ENCODE results near the gene TMEM272. TPM values are rescaled to one million over a fixed set of nuclear protein-coding genes. Genes with fewer than 3 reads are reported as not detected.

The TMEM272 gene
- total and polyA plus RNA-seq, 2 donors (not counting 3 experiments of a cell fraction or from before 2014, with no cell fraction given): not detected

- ChIA-PET CTCF (interaction anchor here (0.9 to 2.0 kb wide), 5 partner anchors 12 to 686 kb away, joined by 3 to 5 read pairs (median 3); partner anchors contain the start of gene NEK5), POLR2A (interaction anchor here (0.9 kb wide), 1 partner anchor 358 kb away, joined by 4 read pairs; the partner anchor contains the start of gene INTS6)
- H3K4me2 ChIP-seq (ENCODE audit: insufficient read depth, low read length): no peak overlapping the region
- dilution Hi-C loops (cut with MboI; ENCODE audit: extremely low pct_ligation_motif_present, low sequenced_read_pairs): no loop called here
- H3K27me3 ChIP-seq (ENCODE audit: control insufficient read depth in 2 of 2, insufficient read depth in 2 of 2, low read length in 2 of 2): peaks cover 0 to 5% of the 10 kb centered on the region in 2 experiments
- intact Hi-C loops (cut with micrococcal nuclease): no loop called here
- no peaks in the 10 kb centered on the region for H3K9me1 ChIP-seq (replicated peaks; ENCODE audit: control insufficient read depth, extremely low read depth, insufficient read depth, low read length)
- H4K20me1 ChIP-seq (replicated peaks; ENCODE audit: control insufficient read depth, extremely low read depth, insufficient read depth, low read length): no peaks in the 10 kb centered on the region
- H3K4me1 ChIP-seq (ENCODE audit: control insufficient read depth, extremely low read depth, insufficient read depth, low read length): peaks cover 13% of the 10 kb centered on the region
- H3K79me2 ChIP-seq (ENCODE audit: control insufficient read depth, insufficient read depth, low read length): no peaks in the 10 kb centered on the region
- no peaks in the 10 kb centered on the region for H3K36me3 ChIP-seq (ENCODE audit: control insufficient read depth in 2 of 2, extremely low read depth in 1 of 2, insufficient read depth in 2 of 2, low read length in 2 of 2)
- TF ChIP-seq POLR2A (IDR thresholded peaks at IDR 0.05; ENCODE audit: low read depth, low read length) (no peak), JUN (IDR thresholded peaks at IDR 0.05; ENCODE audit: borderline replicate concordance, insufficient read depth, insufficient read length, low read depth) (no peak), POLR2AphosphoS5 (IDR thresholded peaks at IDR 0.05; ENCODE audit: insufficient read depth, low read depth, low read length) (no peak), MAX (IDR thresholded peaks at IDR 0.05; ENCODE audit: insufficient read depth, insufficient read length) (no peak), EZH2 (IDR thresholded peaks at IDR 0.05; ENCODE audit: borderline replicate concordance, low read depth, low read length, severe bottlenecking) (no peak), CTCF (IDR thresholded peaks at IDR 0.05; ENCODE audit: extremely low read depth in 1 of 2, insufficient read depth in 1 of 2, low read depth in 1 of 2, low read length in 2 of 2) (no peak), GATA2 (IDR thresholded peaks at IDR 0.05; ENCODE audit: insufficient read depth, insufficient read length, low read depth, low read length) (no peak), FOS (IDR thresholded peaks at IDR 0.05; ENCODE audit: borderline replicate concordance, insufficient read depth, low read length) (no peak), MYC (IDR thresholded peaks at IDR 0.05; ENCODE audit: low read depth, low read length) (no peak)
- no peak overlapping the region for H3K4me3 ChIP-seq (replicated peaks in 1 of 3; ENCODE audit: insufficient read depth in 1 of 3, low read depth in 1 of 3, low read length in 3 of 3)
- H3K9me3 ChIP-seq (replicated peaks; ENCODE audit: control insufficient read depth, insufficient read depth, low read length): no peaks in the 10 kb centered on the region
- FAIRE-seq: no peak
- no peak overlapping the region for H3K27ac ChIP-seq (ENCODE audit: insufficient read depth, low read depth, low read length)
- H2AFZ ChIP-seq (ENCODE audit: low read depth, low read length): peak overlapping the region; percentile 19
- H3K9ac ChIP-seq (replicated peaks; ENCODE audit: extremely low read depth, insufficient read depth, low read length): no peak overlapping the region
- BruUV-seq (replicated peaks): no TSS peak
- no peak for DNase-seq (ENCODE audit: low read depth, low spot score)
Measured at GRCh38 chr13:51811046-51811445, 33.9 kb downstream of the TMEM272 start.

Measured in endothelial cell of umbilical vein (primary cell).